Measurements from ENCODE around the gene KCNH1. TPM values are rescaled to one million over a fixed set of nuclear protein-coding genes. Genes with fewer than 3 reads are reported as not detected.

The KCNH1 gene
- total RNA-seq, 1 donor from 2014 or later: not detected

DNA sequence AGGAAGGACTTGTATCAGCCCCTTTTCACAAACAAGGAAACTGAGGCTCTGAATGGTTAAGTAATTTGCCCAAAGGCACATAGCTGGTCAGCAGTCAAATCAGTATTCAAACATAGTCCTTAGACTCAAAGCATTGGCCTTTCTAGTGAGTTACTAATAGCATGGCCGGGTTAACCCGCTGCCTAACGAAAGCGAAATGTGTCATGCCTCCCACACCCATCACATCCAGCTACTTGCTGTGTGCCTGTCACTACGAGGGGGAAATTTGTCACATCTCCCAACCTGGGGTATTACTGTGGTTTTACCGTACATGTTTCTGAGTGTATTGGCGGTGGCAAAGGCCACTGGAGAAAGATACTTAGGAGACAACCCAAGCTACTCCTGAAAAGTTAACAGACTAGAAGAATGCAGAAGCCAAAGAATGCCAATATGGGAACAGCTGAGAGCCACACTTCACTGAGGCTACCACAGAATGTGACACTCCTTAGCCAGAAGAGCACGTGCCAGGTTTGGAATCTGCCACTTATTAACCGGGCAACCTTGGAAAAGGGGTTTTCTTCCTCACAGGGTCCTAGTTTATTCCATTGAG, 363.5 kb downstream of the KCNH1 start:
- no peaks in the 10 kb centered on the region for H3K27me3 ChIP-seq (ENCODE audit: low read depth)
- no peaks in the 10 kb centered on the region for H3K9me3 ChIP-seq
- H3K4me3 ChIP-seq: no peak overlapping the region
- TF ChIP-seq, protein P1, sequence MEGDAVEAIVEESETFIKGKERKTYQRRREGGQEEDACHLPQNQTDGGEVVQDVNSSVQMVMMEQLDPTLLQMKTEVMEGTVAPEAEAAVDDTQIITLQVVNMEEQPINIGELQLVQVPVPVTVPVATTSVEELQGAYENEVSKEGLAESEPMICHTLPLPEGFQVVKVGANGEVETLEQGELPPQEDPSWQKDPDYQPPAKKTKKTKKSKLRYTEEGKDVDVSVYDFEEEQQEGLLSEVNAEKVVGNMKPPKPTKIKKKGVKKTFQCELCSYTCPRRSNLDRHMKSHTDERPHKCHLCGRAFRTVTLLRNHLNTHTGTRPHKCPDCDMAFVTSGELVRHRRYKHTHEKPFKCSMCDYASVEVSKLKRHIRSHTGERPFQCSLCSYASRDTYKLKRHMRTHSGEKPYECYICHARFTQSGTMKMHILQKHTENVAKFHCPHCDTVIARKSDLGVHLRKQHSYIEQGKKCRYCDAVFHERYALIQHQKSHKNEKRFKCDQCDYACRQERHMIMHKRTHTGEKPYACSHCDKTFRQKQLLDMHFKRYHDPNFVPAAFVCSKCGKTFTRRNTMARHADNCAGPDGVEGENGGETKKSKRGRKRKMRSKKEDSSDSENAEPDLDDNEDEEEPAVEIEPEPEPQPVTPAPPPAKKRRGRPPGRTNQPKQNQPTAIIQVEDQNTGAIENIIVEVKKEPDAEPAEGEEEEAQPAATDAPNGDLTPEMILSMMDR (IDR thresholded peaks at IDR 0.05): no peak
- H3K4me1 ChIP-seq: no peaks in the 10 kb centered on the region
- H3K36me3 ChIP-seq: no peaks in the 10 kb centered on the region
- ATAC-seq (no peak), DNase-seq (no peak)
- intact Hi-C loops (cut with DNase I): no loop called here
- no peak overlapping the region for H3K27ac ChIP-seq

DNA sequence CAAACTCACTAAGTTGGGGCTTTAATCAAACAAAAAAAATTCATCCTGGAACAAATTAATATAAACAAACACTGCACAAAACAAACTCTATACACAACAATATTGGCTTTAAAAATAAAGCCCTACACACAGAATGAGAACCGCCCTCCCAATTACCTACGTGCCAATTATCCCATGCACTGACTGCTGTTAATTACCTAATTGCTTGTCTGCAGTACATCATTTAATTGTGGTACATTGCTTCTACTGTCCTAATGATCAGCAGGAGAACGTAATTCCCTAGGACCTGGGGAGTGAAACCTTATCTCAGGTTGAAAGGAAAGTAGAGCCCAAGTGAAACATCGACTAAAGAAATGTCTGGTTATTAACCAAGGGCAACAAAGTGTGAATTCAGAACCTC, 364.5 kb downstream of the KCNH1 start:
- Histone ChIP-seq H3K36me3 (no peaks in the 10 kb centered on the region), H3K27ac (no peak overlapping the region), H3K4me3 (no peak overlapping the region), H3K9me3 (no peaks in the 10 kb centered on the region), H3K27me3 (ENCODE audit: low read depth) (no peaks in the 10 kb centered on the region), H3K4me1 (no peaks in the 10 kb centered on the region)
- intact Hi-C loops (cut with DNase I): no loop called here
- TF ChIP-seq, protein P1 (IDR thresholded peaks at IDR 0.05): no peak
- DNase-seq (no peak), ATAC-seq (no peak)

DNA sequence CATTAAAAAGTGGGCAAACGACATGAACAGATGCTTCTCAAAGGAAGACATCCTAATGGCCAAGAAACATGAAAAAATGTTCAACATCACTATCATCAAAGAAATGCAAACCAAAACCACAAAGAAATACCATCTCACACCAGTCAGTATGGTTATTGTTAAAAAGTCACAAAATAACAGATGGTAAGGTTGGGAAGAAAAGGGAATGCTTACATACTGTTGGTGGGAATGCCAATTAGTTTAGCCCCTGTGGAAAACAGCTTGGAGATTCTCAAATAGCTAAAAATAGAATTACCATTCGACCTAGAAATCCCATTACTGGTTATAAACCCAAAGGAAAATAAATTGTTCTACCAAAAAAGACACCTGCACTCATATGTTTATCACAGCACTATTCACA, 369.4 kb downstream of the KCNH1 start:
- Histone ChIP-seq H3K36me3 (no peaks in the 10 kb centered on the region), H3K27ac (no peak overlapping the region), H3K27me3 (ENCODE audit: low read depth) (no peaks in the 10 kb centered on the region), H3K4me3 (no peak overlapping the region), H3K9me3 (no peaks in the 10 kb centered on the region), H3K4me1 (no peaks in the 10 kb centered on the region)
- TF ChIP-seq, protein P1 (IDR thresholded peaks at IDR 0.05): no peak
- ATAC-seq (no peak), DNase-seq (no peak)
- intact Hi-C loops (cut with DNase I): no loop called here

DNA sequence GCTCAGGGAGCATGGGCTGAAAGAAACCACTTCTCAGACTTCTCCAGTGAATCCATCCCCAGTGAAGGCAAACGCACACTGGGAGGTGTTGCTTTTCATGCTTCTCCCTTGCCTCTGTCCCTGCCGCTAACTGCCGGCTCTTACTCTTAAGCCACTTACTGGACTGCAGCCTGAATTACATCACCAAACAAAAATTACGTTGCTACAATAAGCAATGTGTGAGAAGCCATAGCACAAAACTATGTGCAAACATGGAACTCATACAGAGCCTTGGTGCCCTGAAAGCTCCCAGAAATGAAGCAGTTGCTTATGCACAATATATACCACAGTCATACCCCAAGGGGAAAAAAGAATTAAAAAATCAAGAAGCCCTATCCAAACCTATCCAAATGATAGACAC, 375.2 kb downstream of the KCNH1 start:
- DNase-seq (no peak), ATAC-seq (no peak)
- Histone ChIP-seq H3K4me3 (no peak overlapping the region), H3K9me3 (no peaks in the 10 kb centered on the region), H3K4me1 (no peaks in the 10 kb centered on the region), H3K36me3 (no peaks in the 10 kb centered on the region), H3K27me3 (ENCODE audit: low read depth) (no peaks in the 10 kb centered on the region), H3K27ac (no peak overlapping the region)
- TF ChIP-seq, protein P1 (IDR thresholded peaks at IDR 0.05): no peak
- intact Hi-C loops (cut with DNase I): no loop called here

DNA sequence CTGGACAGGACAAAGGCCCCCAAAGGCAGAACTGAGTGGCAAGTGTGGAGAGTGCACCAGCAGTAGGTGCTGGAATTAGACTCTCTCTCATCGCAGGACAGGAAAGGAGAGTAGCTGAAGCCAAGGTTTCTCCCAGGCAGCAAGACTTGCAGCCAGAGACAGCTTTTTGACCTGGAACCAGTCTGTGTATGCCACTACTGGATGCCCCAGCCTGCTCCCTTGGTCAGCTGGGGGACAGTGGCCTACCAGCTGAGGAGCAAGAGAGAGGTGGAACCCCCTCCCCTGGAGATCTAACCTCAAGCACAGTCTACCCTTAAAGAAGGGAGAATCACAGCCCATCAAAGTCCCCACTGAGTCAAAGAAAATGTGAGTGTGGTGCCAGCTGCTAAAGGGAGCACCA, 375.7 kb downstream of the KCNH1 start:
- H3K27ac ChIP-seq: no peak overlapping the region

More for the DNA sequence above, 375.7 kb downstream of the KCNH1 start:
- no peak overlapping the region for H3K4me3 ChIP-seq
- DNase-seq (no peak), ATAC-seq (no peak)
- intact Hi-C loops (cut with DNase I): no loop called here
- no peaks in the 10 kb centered on the region for H3K9me3 ChIP-seq
- no peaks in the 10 kb centered on the region for H3K4me1 ChIP-seq
- TF ChIP-seq, protein P1 (IDR thresholded peaks at IDR 0.05): no peak
- no peaks in the 10 kb centered on the region for H3K27me3 ChIP-seq (ENCODE audit: low read depth)
- no peaks in the 10 kb centered on the region for H3K36me3 ChIP-seq

All from lower lobe of right lung (tissue), 2 donors.